Hepatic stellate cell (primary cell): Measurements from ENCODE around the gene GPC6.

Experiments
- DNase-seq: peaks from one replicate; pipeline ENCODE4 v3.0.0; 2011; ENCODE audit warnings: low spot score

The GPC6 gene

GRCh38 chr13:93372856-93373255, 146.2 kb downstream of the GPC6 start:
- DNase-seq: no peak

- DNase-seq: no peak
Measured at GRCh38 chr13:93375491-93375890, 148.9 kb downstream of the GPC6 start.

GRCh38 chr13:93377196-93377595, 150.6 kb downstream of the GPC6 start:
- no peak for DNase-seq

DNA sequence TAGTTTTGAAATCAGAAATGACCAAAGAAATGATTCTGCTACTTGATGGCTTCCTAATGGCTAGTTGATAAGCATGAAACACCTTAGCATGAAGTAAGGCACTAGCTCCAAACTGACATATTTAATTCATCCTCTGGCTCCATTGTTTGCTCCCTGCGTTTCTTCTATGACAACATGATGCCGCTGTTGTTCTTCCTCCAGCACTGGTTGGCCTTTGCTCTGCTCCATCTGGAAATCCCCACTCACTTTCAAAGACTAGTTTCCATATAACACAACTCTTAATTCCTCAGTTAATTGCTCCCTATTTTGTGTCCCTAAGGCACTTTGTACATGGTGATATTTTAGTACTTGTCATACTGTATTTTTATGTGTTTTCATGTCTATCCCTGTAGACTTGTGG, 151.6 kb downstream of the GPC6 start:
- no peak for DNase-seq

DNA sequence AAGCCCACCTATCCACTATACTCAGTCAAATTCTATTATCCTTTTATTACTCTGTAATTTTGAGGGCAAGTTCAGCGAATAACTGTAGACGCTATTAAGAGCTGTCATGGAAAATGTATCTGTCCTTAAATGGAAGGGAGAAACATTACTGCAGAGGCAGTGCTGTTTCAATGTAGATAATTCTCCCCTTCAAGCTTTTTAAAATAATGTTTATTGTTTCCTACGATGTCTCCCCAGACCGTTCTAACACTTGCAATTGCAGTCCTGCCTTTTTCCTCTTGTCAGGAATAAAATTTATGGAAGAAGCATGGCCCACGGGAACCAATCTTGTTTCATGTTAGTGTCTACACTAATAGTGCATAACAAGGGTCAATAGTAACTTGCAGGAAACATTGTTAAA, 159.5 kb downstream of the GPC6 start:
- no peak for DNase-seq

- no peak for DNase-seq
Measured at GRCh38 chr13:93388701-93389100, 162.1 kb downstream of the GPC6 start.

- DNase-seq: no peak
Measured at GRCh38 chr13:93397619-93398018, 171.0 kb downstream of the GPC6 start.

- no peak for DNase-seq
Measured at GRCh38 chr13:93398167-93399035, 171.8 kb downstream of the GPC6 start.

DNA sequence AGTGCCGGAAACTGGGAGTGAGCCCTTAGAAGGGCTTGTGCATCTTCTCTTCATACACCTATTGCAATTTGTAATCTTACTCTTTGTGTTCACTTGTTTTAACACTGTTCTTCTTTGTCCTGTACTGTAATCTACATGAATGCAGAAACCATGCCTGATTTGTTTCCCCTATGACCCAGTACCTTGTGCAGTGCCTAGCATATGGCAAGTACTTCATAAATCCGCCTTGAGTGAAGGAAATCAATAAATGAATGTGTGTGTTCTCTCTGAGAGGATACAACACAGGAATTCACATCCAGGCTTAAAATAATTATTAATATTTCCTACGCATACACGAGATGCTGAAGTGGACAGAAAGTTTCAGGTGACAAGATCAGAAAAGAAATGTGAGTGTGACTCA, 172.6 kb downstream of the GPC6 start:
- no peak for DNase-seq

- DNase-seq: no peak
Measured at GRCh38 chr13:93406136-93406535, 179.5 kb downstream of the GPC6 start.

- no peak for DNase-seq
Measured at GRCh38 chr13:93407551-93407950, 180.9 kb downstream of the GPC6 start.

- DNase-seq: no peak
Measured at GRCh38 chr13:93409001-93409400, 182.4 kb downstream of the GPC6 start.

DNA sequence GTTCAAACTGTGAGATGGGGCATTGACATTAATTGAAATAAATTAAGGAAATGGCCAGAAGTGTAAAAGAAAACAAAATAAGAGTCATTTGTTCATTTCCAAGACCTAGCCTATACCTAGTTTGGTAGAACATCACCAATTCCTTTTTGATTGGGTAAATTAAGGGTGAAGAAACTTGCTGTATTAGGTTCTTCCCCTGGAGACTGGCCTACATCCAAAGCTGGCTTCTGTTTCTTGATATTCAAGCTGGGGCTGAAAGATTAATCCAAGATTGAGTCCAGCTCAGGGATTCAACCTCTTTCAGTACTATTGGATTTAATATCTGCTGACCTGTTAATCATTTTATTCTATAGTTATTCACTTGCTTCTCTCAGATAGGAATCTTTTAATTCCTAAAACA, 183.2 kb downstream of the GPC6 start:
- no peak for DNase-seq

DNA sequence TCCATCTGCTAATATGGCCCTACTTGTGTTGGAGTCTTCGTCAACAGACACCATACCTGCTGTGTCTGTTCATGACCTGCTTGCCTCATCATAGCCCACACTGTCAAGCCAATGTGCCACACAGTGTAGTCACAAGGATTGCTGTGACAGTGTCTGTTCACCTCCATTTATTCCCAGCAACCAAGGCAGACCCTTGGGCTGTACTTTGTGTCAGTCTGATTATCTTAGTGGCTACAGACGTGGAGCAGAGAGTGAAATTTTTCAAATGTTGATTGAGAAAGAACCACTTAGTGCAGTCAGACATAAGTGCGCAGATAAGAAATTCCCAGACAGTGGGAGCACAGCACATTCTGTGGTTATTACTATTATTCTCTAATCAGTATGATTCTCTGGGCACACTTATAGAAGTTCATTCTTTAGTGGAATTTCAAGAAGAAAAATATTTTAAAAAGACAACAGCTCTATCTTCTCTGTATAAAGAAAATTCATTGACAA, 184.6 kb downstream of the GPC6 start:
- DNase-seq: no peak

- no peak for DNase-seq
Measured at GRCh38 chr13:93412676-93413075, 186.1 kb downstream of the GPC6 start.

DNA sequence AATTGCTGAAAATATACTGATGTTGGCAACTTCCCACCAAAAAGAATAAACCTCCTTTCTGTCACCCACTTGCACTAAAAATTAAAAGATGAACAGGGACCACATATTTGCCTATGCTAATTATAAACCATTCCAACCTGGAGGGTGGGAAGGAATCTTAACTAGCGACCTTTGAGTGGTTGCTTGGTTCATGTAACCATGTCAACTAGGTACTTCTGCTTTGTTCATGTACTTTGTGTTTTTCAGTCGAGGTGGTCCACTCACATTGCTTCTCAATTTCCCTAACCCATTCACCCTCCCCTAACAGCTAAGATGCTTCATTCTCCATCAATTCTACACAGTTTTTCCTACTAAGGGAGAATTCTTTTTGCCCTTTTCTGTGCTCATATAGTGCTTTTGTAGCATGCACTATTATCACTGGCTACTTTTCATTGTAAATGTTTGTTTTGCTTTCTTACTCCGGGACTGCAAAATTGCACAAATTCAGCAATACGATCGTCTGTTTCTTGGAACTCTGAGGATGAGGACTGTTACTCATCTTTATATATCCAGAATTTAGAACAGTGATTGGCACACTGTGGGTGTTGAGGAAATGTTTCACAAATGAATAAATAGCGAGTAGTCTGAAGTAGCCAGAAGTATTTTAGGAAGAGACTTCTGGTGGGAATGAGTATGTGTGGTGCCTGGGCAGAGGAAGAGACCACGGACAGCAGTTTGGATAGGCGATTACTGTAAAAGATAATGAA, 187.5 kb downstream of the GPC6 start:
- DNase-seq: no peak

- DNase-seq: no peak
Measured at GRCh38 chr13:93416736-93417355, 190.2 kb downstream of the GPC6 start.

- DNase-seq: no peak
Measured at GRCh38 chr13:93418398-93418797, 191.8 kb downstream of the GPC6 start.

- DNase-seq: no peak
Measured at GRCh38 chr13:93420206-93420605, 193.6 kb downstream of the GPC6 start.

DNA sequence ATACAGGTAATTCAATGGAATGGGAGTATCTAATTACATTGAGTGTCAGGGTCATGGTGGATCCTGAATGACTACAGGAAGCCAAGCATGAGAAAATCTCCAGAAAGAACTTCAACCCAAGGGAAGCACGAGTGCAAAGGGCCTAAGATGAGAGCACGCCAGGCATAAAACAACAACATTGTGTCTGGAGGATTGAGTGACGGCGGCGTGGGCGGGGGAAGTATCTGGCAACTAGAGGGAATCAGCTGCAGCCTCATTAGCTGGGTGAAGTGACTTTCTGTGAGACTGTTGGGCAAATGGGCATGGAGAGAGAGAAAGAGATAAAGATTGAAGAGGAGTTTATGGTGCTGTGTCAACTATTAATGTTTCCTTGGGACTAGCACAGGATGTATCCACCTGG, 194.3 kb downstream of the GPC6 start:
- DNase-seq: no peak

- no peak for DNase-seq
Measured at GRCh38 chr13:93422980-93423543, 196.5 kb downstream of the GPC6 start.

DNA sequence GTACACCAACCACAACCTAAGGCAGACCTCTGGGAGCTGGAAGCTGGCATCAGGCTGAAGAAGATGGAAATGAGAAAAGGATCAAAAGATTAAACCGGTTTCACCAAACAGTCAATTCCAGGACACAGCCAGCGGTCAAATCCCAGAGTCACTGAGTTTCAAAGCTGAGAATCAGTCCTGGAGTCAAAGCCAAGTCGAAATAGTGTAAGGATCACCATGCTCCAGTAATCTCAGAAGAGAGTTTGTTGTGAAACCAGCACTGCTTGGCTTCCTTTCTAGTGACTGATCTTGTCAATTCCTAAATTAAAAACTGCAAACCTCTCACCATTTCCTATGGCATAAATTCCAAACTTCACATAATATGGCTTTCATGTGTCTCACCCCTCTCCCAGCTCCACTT, 198.8 kb downstream of the GPC6 start:
- DNase-seq: no peak

DNA sequence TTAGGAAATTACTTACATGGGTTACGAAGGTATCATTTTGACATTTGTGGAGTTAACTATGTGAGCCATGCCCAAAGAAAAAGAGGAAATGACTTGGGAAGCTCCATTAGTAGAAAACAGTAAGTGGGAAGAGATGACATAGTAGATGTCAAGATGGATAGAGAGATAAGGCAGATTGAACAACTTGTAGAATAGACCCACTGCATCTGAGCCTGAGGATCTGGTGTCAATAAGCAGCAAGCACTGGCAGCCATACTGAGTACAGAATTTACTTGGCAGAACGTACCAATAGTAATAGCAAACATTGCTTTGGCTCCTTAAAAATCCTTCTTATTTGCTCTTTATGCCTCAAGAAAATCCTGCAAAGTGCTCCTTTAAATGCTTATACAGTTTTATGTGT, 203.8 kb downstream of the GPC6 start:
- DNase-seq: no peak
